ENCODE data around the gene FAM181B. TPM values are rescaled to one million over a fixed set of nuclear protein-coding genes. Genes with fewer than 3 reads are reported as not detected.

The FAM181B gene
- total and polyA plus RNA-seq, 2 donors (not counting 1 experiment from before 2014, with no cell fraction given): not detected

DNA sequence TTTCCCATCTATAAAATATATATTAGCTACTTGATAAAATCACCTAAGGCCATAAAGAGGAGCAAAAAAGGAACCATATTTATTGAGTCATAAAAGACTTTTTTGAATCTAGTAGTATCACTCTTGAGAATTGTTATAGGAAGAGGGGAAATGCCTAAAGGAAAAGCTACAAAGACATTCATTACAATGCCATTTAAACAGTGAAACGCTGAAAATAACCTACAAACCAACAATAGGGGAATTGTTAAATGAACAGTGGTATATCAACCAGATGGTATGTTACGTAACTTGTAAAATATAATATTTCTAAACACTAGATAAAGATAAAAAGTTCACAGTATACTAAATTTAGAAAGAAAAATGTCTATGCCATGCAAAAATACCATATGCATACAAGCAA lies 47.5 kb downstream of the FAM181B start:
- peaks cover 0 to 17% (median 1%) of the 10 kb centered on the region in 4 experiments for H3K27me3 ChIP-seq (replicated peaks in 1 of 4; ENCODE audit: control extremely low read depth in 1 of 4, control insufficient read depth in 3 of 4, insufficient read depth in 4 of 4, low read length in 3 of 4)
- H3K9me3 ChIP-seq (ENCODE audit: control extremely low read depth in 1 of 3, control insufficient read depth in 2 of 3, insufficient read depth in 1 of 3, low read length in 2 of 3): peaks cover 0 to 7% (median 0%) of the 10 kb centered on the region in 3 donors
- H2AFZ ChIP-seq (ENCODE audit: insufficient read depth, low read depth, low read length, poor library complexity, severe bottlenecking): no peak overlapping the region
- ChIA-PET CTCF (interaction anchor here (0.6 to 1.5 kb wide), 2 partner anchors 9 to 1879 kb away, joined by 3 to 4 read pairs; no protein-coding TSS in a partner anchor), POLR2A (no interaction called here)
- TF ChIP-seq, protein P1, sequence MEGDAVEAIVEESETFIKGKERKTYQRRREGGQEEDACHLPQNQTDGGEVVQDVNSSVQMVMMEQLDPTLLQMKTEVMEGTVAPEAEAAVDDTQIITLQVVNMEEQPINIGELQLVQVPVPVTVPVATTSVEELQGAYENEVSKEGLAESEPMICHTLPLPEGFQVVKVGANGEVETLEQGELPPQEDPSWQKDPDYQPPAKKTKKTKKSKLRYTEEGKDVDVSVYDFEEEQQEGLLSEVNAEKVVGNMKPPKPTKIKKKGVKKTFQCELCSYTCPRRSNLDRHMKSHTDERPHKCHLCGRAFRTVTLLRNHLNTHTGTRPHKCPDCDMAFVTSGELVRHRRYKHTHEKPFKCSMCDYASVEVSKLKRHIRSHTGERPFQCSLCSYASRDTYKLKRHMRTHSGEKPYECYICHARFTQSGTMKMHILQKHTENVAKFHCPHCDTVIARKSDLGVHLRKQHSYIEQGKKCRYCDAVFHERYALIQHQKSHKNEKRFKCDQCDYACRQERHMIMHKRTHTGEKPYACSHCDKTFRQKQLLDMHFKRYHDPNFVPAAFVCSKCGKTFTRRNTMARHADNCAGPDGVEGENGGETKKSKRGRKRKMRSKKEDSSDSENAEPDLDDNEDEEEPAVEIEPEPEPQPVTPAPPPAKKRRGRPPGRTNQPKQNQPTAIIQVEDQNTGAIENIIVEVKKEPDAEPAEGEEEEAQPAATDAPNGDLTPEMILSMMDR (IDR thresholded peaks at IDR 0.05): no peak
- TF ChIP-seq EZH2 (IDR thresholded peaks at IDR 0.05; ENCODE audit: borderline replicate concordance, insufficient read depth, low read depth, low read length, poor library complexity, severe bottlenecking): no peak
- intact Hi-C loops (cut with micrococcal nuclease): no loop called here
- H3K9me3 Mint-ChIP-seq (ENCODE audit: insufficient read depth): peaks cover 2% of the 10 kb centered on the region
- no peak for DNase-seq
- no peak overlapping the region for H3K9ac ChIP-seq (ENCODE audit: low read length)
- ATAC-seq (ENCODE audit: low read depth): no peak
- peaks cover 26% of the 10 kb centered on the region for H3K27me3 Mint-ChIP-seq
- H4K20me1 ChIP-seq (ENCODE audit: control insufficient read depth, insufficient read depth, low read length, poor library complexity, severe bottlenecking): no peaks in the 10 kb centered on the region
- H3K4me1 Mint-ChIP-seq: no peaks in the 10 kb centered on the region
- no peak overlapping the region for H3K4me2 ChIP-seq (replicated peaks; ENCODE audit: low read depth, low read length, poor library complexity, severe bottlenecking)
- H3K27ac Mint-ChIP-seq: no peak overlapping the region
- no peak overlapping the region for H3K4me3 ChIP-seq (ENCODE audit: control extremely low read depth in 1 of 5, extremely low read depth in 1 of 5, insufficient read depth in 1 of 5, low read depth in 2 of 5, low read length in 4 of 5)
- WGBS (ENCODE audit: insufficient coverage): no CpG with 5 or more reads among the region's 2 CpGs
- no peak overlapping the region for H3K4me3 Mint-ChIP-seq
- H3K79me2 ChIP-seq (ENCODE audit: control insufficient read depth, insufficient read depth, low read length): no peaks in the 10 kb centered on the region
- H3K4me1 ChIP-seq (ENCODE audit: control insufficient read depth in 2 of 2, insufficient read depth in 2 of 2, low read length in 2 of 2): no peaks in the 10 kb centered on the region
- H3K27ac ChIP-seq (ENCODE audit: low read length in 2 of 2): no peak overlapping the region
- H3K36me3 ChIP-seq (replicated peaks in 1 of 2; ENCODE audit: control extremely low read depth in 1 of 2, control insufficient read depth in 1 of 2, extremely low read depth in 1 of 2, insufficient read depth in 2 of 2, low read length in 1 of 2): no peaks in the 10 kb centered on the region

DNA sequence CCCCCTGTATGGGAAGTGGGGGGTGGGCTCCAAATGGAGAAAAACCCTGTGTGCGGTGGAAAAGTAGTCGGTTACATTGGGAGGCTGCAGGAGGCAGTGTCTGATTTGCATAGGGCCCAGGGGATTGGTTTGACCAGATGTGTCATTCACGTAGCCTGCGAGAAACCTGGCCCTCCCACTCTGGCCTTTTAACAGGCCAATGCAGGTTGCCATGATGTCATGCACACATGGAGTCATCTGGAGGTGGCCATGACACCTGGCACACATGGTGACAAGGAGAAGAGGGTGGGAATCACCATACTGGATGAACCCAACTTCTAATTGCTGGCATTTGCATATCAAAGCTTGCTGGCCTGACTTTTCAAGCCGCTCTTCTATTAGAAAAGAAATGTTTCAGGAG lies 50.6 kb downstream of the FAM181B start:
- 66% methylated on average over 4 of the region's 5 CpGs for WGBS (ENCODE audit: insufficient coverage)
- H3K4me3 Mint-ChIP-seq: no peak overlapping the region
- H3K27ac ChIP-seq (ENCODE audit: low read length in 2 of 2): no peak overlapping the region
- intact Hi-C loops (cut with micrococcal nuclease): no loop called here
- no peaks in the 10 kb centered on the region for H3K4me1 Mint-ChIP-seq
- no peak overlapping the region for H3K4me2 ChIP-seq (replicated peaks; ENCODE audit: low read depth, low read length, poor library complexity, severe bottlenecking)
- DNase-seq (no peak), ATAC-seq (ENCODE audit: low read depth) (no peak)
- H3K4me1 ChIP-seq (ENCODE audit: control insufficient read depth in 2 of 2, insufficient read depth in 2 of 2, low read length in 2 of 2): no peaks in the 10 kb centered on the region
- H3K9me3 Mint-ChIP-seq (ENCODE audit: insufficient read depth): peaks cover 2% of the 10 kb centered on the region
- no peak overlapping the region for H2AFZ ChIP-seq (ENCODE audit: insufficient read depth, low read depth, low read length, poor library complexity, severe bottlenecking)
- H4K20me1 ChIP-seq (ENCODE audit: control insufficient read depth, insufficient read depth, low read length, poor library complexity, severe bottlenecking): no peaks in the 10 kb centered on the region
- H3K9me3 ChIP-seq (ENCODE audit: control extremely low read depth in 1 of 3, control insufficient read depth in 2 of 3, insufficient read depth in 1 of 3, low read length in 2 of 3): peaks cover 0 to 9% (median 0%) of the 10 kb centered on the region in 3 donors
- peaks cover 0 to 17% (median 1%) of the 10 kb centered on the region in 4 experiments for H3K27me3 ChIP-seq (replicated peaks in 1 of 4; ENCODE audit: control extremely low read depth in 1 of 4, control insufficient read depth in 3 of 4, insufficient read depth in 4 of 4, low read length in 3 of 4)
- no peak overlapping the region for H3K4me3 ChIP-seq (ENCODE audit: control extremely low read depth in 1 of 5, extremely low read depth in 1 of 5, insufficient read depth in 1 of 5, low read depth in 2 of 5, low read length in 4 of 5)
- no peak for TF ChIP-seq EZH2 (IDR thresholded peaks at IDR 0.05; ENCODE audit: borderline replicate concordance, insufficient read depth, low read depth, low read length, poor library complexity, severe bottlenecking)
- TF ChIP-seq, protein P1 (IDR thresholded peaks at IDR 0.05): no peak
- no peak overlapping the region for H3K27ac Mint-ChIP-seq
- H3K9ac ChIP-seq (ENCODE audit: low read length): no peak overlapping the region
- ChIA-PET CTCF (interaction anchor here (0.8 to 1.6 kb wide), 3 partner anchors 11 to 18 kb away, joined by 3 to 5 read pairs (median 4); no protein-coding TSS in a partner anchor), POLR2A (no interaction called here)
- no peaks in the 10 kb centered on the region for H3K36me3 ChIP-seq (replicated peaks in 1 of 2; ENCODE audit: control extremely low read depth in 1 of 2, control insufficient read depth in 1 of 2, extremely low read depth in 1 of 2, insufficient read depth in 2 of 2, low read length in 1 of 2)
- H3K27me3 Mint-ChIP-seq: peaks cover 26% of the 10 kb centered on the region
- no peaks in the 10 kb centered on the region for H3K79me2 ChIP-seq (ENCODE audit: control insufficient read depth, insufficient read depth, low read length)

All from B cell (primary cell).